Stomach (tissue), 9 donors: ENCODE results near the gene FBXW12. TPM values are rescaled to one million over a fixed set of nuclear protein-coding genes. Genes with fewer than 3 reads are reported as not detected.
A peak's percentile ranks its signal among the peaks of the same experiment; 100 is the strongest.

ENCODE experiments used
- DNase-seq, 2 donors: peaks; one replicate each; pipeline versions ENCODE4 v3.0.0 to v3.0.0-alpha.2; 2013 to 2019
- H3K27ac ChIP-seq, 5 donors: fragments of 200-600 bp in 4 of 5; sonication (generic) in 4 of 5; one replicate each; pipeline ENCODE4 v1.5.1; 2013 to 2019; ENCODE audit warnings: mild to moderate bottlenecking in 1 of 5, moderate library complexity in 1 of 5
- H3K27me3 ChIP-seq, 3 donors: fragments of 200-600 bp; sonication (generic); one replicate each; pipeline ENCODE4 v1.5.1; 2017 to 2019; ENCODE audit warnings: mixed run types in 1 of 3
- H3K36me3 ChIP-seq, 4 donors: fragments of 200-600 bp; sonication (generic); 1 replicate in 3 of 4; 2 replicates in 1 of 4; pipeline ENCODE4 v1.5.1; 2016 to 2019
- H3K4me1 ChIP-seq, 4 donors: fragments of 200-600 bp; sonication (generic); one replicate each; pipeline ENCODE4 v1.5.1; 2016 to 2019
- H3K4me3 ChIP-seq, 4 donors: fragments of 200-600 bp; sonication (generic) in 3 of 4; one replicate each; pipeline ENCODE4 v1.5.1; 2016 to 2019; ENCODE audit warnings: mild to moderate bottlenecking in 1 of 4
- H3K9me3 ChIP-seq, 4 donors: fragments of 200-600 bp; sonication (generic); one replicate each; pipeline ENCODE4 v1.5.1; 2016 to 2019
- CTCF ChIP-seq, 7 experiments: fragments of 450-650 bp in 4 of 7; fragments of 200-600 bp in 3 of 7; sonication (generic) in 3 of 7; IDR thresholded peaks; one replicate each; pipeline ENCODE4 v1.5.1; 2016 to 2019; ENCODE audit warnings: antibody characterized with exemption in 7 of 7, control low read depth in 2 of 7, mild to moderate bottlenecking in 1 of 7
- EP300 ChIP-seq: sonication (generic); formaldehyde crosslinking; IDR thresholded peaks from one replicate; pipeline ENCODE4 v1.6.1; 2017; ENCODE audit warnings: antibody characterized with exemption
- POLR2A ChIP-seq, 4 donors: fragments of 450-650 bp; IDR thresholded peaks; one replicate each; pipeline ENCODE4 v1.6.1; 2016; ENCODE audit warnings: antibody characterized with exemption in 4 of 4, control low read depth in 2 of 4, mild to moderate bottlenecking in 1 of 4, moderate library complexity in 1 of 4
- POLR2AphosphoS5 ChIP-seq, 3 donors: sonication (generic); formaldehyde crosslinking; IDR thresholded peaks; one replicate each; pipeline ENCODE4 v1.6.1; 2016; ENCODE audit warnings: antibody characterized with exemption in 3 of 3
- WGBS, 5 donors: extraction: QIAGEN DNeasy Blood & Tissue Kit in 3 of 5; methylation state at CpG; one replicate each; pipeline versions ENCODE4 v1.1.5 to v1.1.7; 2013 to 2018; 5-methylcytosine and 5-hydroxymethylcytosine counted together
- intact Hi-C: fragments of 100-400 bp; cut with DNase I; formaldehyde crosslinking; loops from one replicate; pipeline ENCODE4 v1.15.1; 2023; ENCODE audit warnings: low total_unique reads
- polyA plus RNA-seq, 3 donors: library from polyadenylated mRNA; stranded (reverse); fragments of 200-250 nt; gene quantifications; one replicate each; pipeline ENCODE4 v1.2.3, GENCODE V29; 2013
- total RNA-seq, 5 donors: library from RNA; depleted of rRNA; stranded (reverse); fragments of >200 nt; gene quantifications; one replicate each; pipeline versions ENCODE4 v1.1.0 to v1.2.3, GENCODE V29; 2014 to 2016
- donor health status: healthy with polysubstance abuse.
- donor health status: Bipolar disorder and iron deficiency.
- donor health status: healthy.

Gene FBXW12
- total and polyA plus RNA-seq, 8 donors: not detected

GRCh38 chr3:48406443-48407431 lies 34.7 kb downstream of the FBXW12 start:
- H3K36me3 ChIP-seq: peaks cover 65 to 90% (median 83%) of the 10 kb centered on the region in 4 donors
- no peaks in the 10 kb centered on the region for H3K9me3 ChIP-seq
- no peak overlapping the region for H3K4me3 ChIP-seq
- H3K27ac ChIP-seq: peak overlapping the region in 1 of 5 donors; percentile 87
- peak; percentile 2 to 11 for DNase-seq
- WGBS, 5 donors: 85 to 90% (median 88%) methylated on average over 17 to 18 of the region's 18 CpGs
- peaks cover 0 to 13% (median 7%) of the 10 kb centered on the region in 4 donors for H3K4me1 ChIP-seq
- intact Hi-C loops: no loop called here
- H3K27me3 ChIP-seq: no peaks in the 10 kb centered on the region
- TF ChIP-seq CTCF (IDR thresholded peaks at IDR 0.05) (no peak), POLR2A (IDR thresholded peaks at IDR 0.05) (no peak), EP300 (no peak), POLR2AphosphoS5 (IDR thresholded peaks at IDR 0.05) (no peak)

- Histone ChIP-seq H3K27me3 (no peaks in the 10 kb centered on the region), H3K9me3 (no peaks in the 10 kb centered on the region), H3K4me3 (no peak overlapping the region), H3K4me1 (peaks cover 0 to 4% (median 2%) of the 10 kb centered on the region in 4 donors), H3K27ac (peak overlapping the region in 1 of 5 donors; percentile 24), H3K36me3 (peaks cover 74 to 99% (median 92%) of the 10 kb centered on the region in 4 donors)
- WGBS, 5 donors: 83 to 91% (median 90%) methylated on average over 8 of the region's 8 CpGs
- intact Hi-C loops: no loop called here
- peak in 1 of 2 donors; percentile 0 for DNase-seq
- TF ChIP-seq POLR2AphosphoS5 (IDR thresholded peaks at IDR 0.05) (no peak), EP300 (no peak), CTCF (IDR thresholded peaks at IDR 0.05) (no peak), POLR2A (IDR thresholded peaks at IDR 0.05) (no peak)
Observed at GRCh38 chr3:48407542-48408099, 35.6 kb downstream of the FBXW12 start.

GRCh38 chr3:48408823-48409281 lies 36.8 kb downstream of the FBXW12 start:
- no peaks in the 10 kb centered on the region for H3K9me3 ChIP-seq
- H3K27ac ChIP-seq: no peak overlapping the region
- TF ChIP-seq CTCF (IDR thresholded peaks at IDR 0.05) (no peak), POLR2AphosphoS5 (IDR thresholded peaks at IDR 0.05) (no peak), EP300 (no peak), POLR2A (IDR thresholded peaks at IDR 0.05) (no peak)
- H3K4me3 ChIP-seq: no peak overlapping the region
- intact Hi-C loops: no loop called here
- H3K36me3 ChIP-seq: peaks cover 80 to 100% (median 100%) of the 10 kb centered on the region in 4 donors
- peak; percentile 3 to 21 for DNase-seq
- WGBS, 5 donors: 81 to 89% (median 83%) methylated on average over 4 of the region's 4 CpGs
- H3K4me1 ChIP-seq: no peaks in the 10 kb centered on the region
- no peaks in the 10 kb centered on the region for H3K27me3 ChIP-seq
